Smooth muscle cell (in vitro differentiated cells): ENCODE results near the gene RBMS3. TPM values are rescaled to one million over a fixed set of nuclear protein-coding genes. Genes with fewer than 3 reads are reported as not detected.

Experiments
- DNase-seq: peaks from one replicate; lab custom pipeline; 2025; ENCODE audit not compliant: unreplicated experiment; lab: John Stamatoyannopoulos, UW
- H2AFZ ChIP-seq: fragments of 200-600 bp; sonication (generic); 2 replicates; pipeline ENCODE4 v1.6.0; 2016; ENCODE audit warnings: antibody characterized with exemption, low read depth, mild to moderate bottlenecking
- H3F3A ChIP-seq: fragments of 200-600 bp; sonication (generic); 2 replicates; pipeline ENCODE4 v1.6.0; 2017; ENCODE audit warnings: antibody characterized with exemption, low read depth
- H3K27ac ChIP-seq: fragments of 200-600 bp; sonication (generic); 2 replicates; pipeline ENCODE4 v1.5.1; 2016; ENCODE audit warnings: low read depth, mild to moderate bottlenecking
- H3K27me3 ChIP-seq: fragments of 200-600 bp; sonication (generic); 2 replicates; pipeline ENCODE4 v1.6.1; 2016; ENCODE audit warnings: low read depth, mild to moderate bottlenecking
- H3K36me3 ChIP-seq: fragments of 200-600 bp; sonication (generic); 2 replicates; pipeline ENCODE4 v1.5.1; 2016; ENCODE audit warnings: low read depth
- H3K4me1 ChIP-seq: fragments of 200-600 bp; sonication (generic); 2 replicates; pipeline ENCODE4 v1.5.1; 2016; ENCODE audit warnings: low read depth
- H3K4me2 ChIP-seq: fragments of 200-600 bp; sonication (generic); 2 replicates; pipeline ENCODE4 v1.6.0; 2016; ENCODE audit warnings: mild to moderate bottlenecking
- H3K4me3 ChIP-seq: fragments of 200-600 bp; sonication (generic); 2 replicates; pipeline ENCODE4 v1.5.1; 2016; ENCODE audit warnings: mild to moderate bottlenecking
- H3K79me2 ChIP-seq: fragments of 200-600 bp; sonication (generic); 2 replicates; pipeline ENCODE4 v1.6.0; 2016; ENCODE audit warnings: low read depth, mild to moderate bottlenecking
- H3K9ac ChIP-seq: fragments of 200-600 bp; sonication (generic); 2 replicates; pipeline ENCODE4 v1.6.0; 2016; ENCODE audit warnings: low read depth
- H3K9me3 ChIP-seq: fragments of 200-600 bp; sonication (generic); replicated peaks from 2 replicates; pipeline ENCODE4 v1.5.1; 2016; ENCODE audit warnings: low read depth
- H4K20me1 ChIP-seq: fragments of 200-600 bp; sonication (generic); 2 replicates; pipeline ENCODE4 v1.6.0; 2016; ENCODE audit warnings: low read depth
- WGBS: methylation state at CpG from one replicate; pipeline ENCODE4 v1.1.7; 2016; ENCODE audit warnings: low lambda C conversion rate; 5-methylcytosine and 5-hydroxymethylcytosine counted together
- polyA plus RNA-seq: library from polyadenylated mRNA; unstranded; fragments of >200 nt; fragmentation: Nextera tagmentation; extraction: Ambion mirVana; gene quantifications from 2 replicates; pipeline ENCODE4 v1.2.1, GENCODE V29; 2016
- total RNA-seq: library from RNA; depleted of rRNA; stranded (reverse); fragments of >200 nt; gene quantifications from 2 replicates; pipeline ENCODE4 v1.2.3, GENCODE V29; 2014
- TF ChIP-seq, protein P1 (sequence below): fragments of 200-600 bp; sonication (generic); IDR thresholded peaks from 2 replicates; pipeline ENCODE4 v1.5.1; 2017; ENCODE audit warnings: borderline replicate concordance, mild to moderate bottlenecking, antibody characterized with exemption; ENCODE audit not compliant: insufficient read depth, poor library complexity, severe bottlenecking

The RBMS3 gene
- total and polyA plus RNA-seq, 2 experiments from 2014 or later, result 42.9 to 50.6 TPM

DNA sequence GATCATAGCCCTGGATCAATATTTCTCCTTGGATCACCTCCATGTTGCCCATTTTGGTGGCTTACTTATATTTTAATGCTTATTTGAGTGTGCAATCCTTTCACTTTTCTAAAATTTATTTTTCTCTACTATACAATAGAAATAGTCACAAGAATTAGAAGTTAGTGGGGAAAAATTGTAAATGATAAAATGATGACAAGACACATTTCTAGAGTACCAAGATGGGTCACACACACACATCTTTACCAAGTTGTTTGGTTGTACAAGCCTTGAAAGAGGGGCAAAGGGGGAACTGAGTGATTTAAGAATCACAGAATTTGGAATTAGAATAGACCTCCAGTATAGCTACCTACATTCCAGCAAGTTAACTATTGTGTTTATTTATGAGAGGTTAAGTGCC is 545.8 kb downstream of the RBMS3 start:
- Histone ChIP-seq H3K36me3 (peaks cover 5% of the 10 kb centered on the region), H3K27ac (no peak overlapping the region), H3K27me3 (no peaks in the 10 kb centered on the region), H3K9ac (no peak overlapping the region), H2AFZ (no peak overlapping the region), H3K4me1 (peaks cover 4% of the 10 kb centered on the region), H3K79me2 (no peaks in the 10 kb centered on the region), H3K4me3 (no peak overlapping the region), H3K4me2 (no peak overlapping the region), H4K20me1 (no peaks in the 10 kb centered on the region), H3K9me3 (no peaks in the 10 kb centered on the region), H3F3A (no peaks in the 10 kb centered on the region)
- DNase-seq, result no peak
- TF ChIP-seq, protein P1, sequence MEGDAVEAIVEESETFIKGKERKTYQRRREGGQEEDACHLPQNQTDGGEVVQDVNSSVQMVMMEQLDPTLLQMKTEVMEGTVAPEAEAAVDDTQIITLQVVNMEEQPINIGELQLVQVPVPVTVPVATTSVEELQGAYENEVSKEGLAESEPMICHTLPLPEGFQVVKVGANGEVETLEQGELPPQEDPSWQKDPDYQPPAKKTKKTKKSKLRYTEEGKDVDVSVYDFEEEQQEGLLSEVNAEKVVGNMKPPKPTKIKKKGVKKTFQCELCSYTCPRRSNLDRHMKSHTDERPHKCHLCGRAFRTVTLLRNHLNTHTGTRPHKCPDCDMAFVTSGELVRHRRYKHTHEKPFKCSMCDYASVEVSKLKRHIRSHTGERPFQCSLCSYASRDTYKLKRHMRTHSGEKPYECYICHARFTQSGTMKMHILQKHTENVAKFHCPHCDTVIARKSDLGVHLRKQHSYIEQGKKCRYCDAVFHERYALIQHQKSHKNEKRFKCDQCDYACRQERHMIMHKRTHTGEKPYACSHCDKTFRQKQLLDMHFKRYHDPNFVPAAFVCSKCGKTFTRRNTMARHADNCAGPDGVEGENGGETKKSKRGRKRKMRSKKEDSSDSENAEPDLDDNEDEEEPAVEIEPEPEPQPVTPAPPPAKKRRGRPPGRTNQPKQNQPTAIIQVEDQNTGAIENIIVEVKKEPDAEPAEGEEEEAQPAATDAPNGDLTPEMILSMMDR, result no peak

DNA sequence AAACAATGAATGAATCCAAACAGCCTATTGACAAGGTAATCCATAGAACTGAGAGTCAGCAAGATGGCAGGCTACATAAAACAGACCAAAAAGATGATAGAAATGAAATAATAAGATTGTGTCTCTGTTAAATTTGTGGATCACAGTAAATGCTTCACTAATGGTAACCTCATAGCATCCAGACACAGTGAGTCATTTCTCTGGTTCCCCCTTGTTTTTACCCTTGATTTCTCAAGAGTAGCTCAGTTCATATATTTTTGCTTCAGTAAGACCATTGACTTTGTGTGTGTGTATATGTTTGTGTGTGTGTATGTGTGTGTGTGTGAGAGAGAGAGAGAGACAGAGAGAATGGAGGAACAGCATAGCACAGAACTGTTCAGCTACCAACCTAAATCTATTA is 546.9 kb downstream of the RBMS3 start:
- no peak overlapping the region for H3K4me3 ChIP-seq
- H3K27ac ChIP-seq, result no peak overlapping the region
- no peak overlapping the region for H3K4me2 ChIP-seq
- no peak for DNase-seq
- TF ChIP-seq, protein P1, result no peak
- H3K4me1 ChIP-seq, result peaks cover 4% of the 10 kb centered on the region
- no peaks in the 10 kb centered on the region for H3K9me3 ChIP-seq
- H3K9ac ChIP-seq, result no peak overlapping the region
- H2AFZ ChIP-seq, result no peak overlapping the region
- H3K27me3 ChIP-seq, result no peaks in the 10 kb centered on the region
- H3K36me3 ChIP-seq, result peaks cover 5% of the 10 kb centered on the region
- no peaks in the 10 kb centered on the region for H3F3A ChIP-seq
- H3K79me2 ChIP-seq, result no peaks in the 10 kb centered on the region
- no peaks in the 10 kb centered on the region for H4K20me1 ChIP-seq

DNA sequence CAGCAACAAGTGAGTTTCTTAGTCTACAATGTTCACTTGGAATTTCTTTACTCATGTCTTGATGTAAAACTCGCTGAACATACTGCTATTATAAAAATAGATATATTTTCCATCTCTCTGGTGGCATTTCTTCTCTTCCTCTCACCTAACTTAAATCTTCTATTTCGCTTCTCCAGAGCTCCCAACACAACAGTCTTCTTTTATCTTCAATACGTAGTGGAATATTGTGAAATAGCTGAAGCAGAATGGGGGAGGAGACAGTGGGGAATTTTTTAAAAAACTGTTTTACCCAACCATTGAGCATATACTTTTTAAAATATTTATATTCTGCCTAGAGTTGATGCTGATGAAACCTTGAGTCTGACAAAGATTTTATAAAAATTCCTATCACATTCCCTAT is 548.5 kb downstream of the RBMS3 start:
- H2AFZ ChIP-seq, result no peak overlapping the region
- H3K4me2 ChIP-seq, result no peak overlapping the region
- no peaks in the 10 kb centered on the region for H3K79me2 ChIP-seq
- no peaks in the 10 kb centered on the region for H3F3A ChIP-seq
- TF ChIP-seq, protein P1, result no peak
- H4K20me1 ChIP-seq, result no peaks in the 10 kb centered on the region
- WGBS, result 84% methylated on average over 3 of the region's 3 CpGs
- no peak overlapping the region for H3K27ac ChIP-seq
- no peaks in the 10 kb centered on the region for H3K27me3 ChIP-seq
- H3K9ac ChIP-seq, result no peak overlapping the region
- no peak for DNase-seq
- peaks cover 4% of the 10 kb centered on the region for H3K4me1 ChIP-seq
- H3K4me3 ChIP-seq, result no peak overlapping the region
- H3K36me3 ChIP-seq, result peaks cover 10% of the 10 kb centered on the region
- no peaks in the 10 kb centered on the region for H3K9me3 ChIP-seq

DNA sequence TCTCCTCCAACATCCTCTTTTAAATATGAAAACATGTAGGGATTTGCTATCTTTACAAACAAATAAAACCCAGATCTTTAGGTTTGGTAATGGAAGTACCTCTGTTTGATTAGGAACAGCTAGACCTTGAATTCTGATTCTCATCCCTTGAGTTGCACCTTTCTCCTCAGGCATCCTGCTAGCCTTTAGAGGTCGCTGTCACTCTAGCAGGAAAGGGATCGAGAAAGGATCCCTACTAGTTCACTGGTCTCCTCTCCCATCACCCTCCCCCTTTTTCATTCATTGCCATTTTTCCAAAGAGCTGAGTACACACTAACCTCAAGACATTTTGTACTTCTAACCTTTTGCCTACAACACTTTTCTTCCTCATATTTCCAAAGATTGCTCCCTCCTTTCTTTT is 569.8 kb downstream of the RBMS3 start:
- TF ChIP-seq, protein P1, result no peak
- no peak overlapping the region for H3K9ac ChIP-seq
- no peak for DNase-seq
- H3K4me3 ChIP-seq, result no peak overlapping the region
- H3K27me3 ChIP-seq, result no peaks in the 10 kb centered on the region
- no peaks in the 10 kb centered on the region for H4K20me1 ChIP-seq
- H3K4me2 ChIP-seq, result no peak overlapping the region
- no peaks in the 10 kb centered on the region for H3K4me1 ChIP-seq
- peaks cover 7% of the 10 kb centered on the region for H3K36me3 ChIP-seq
- WGBS, result 38% methylated on average over 2 of the region's 2 CpGs
- H3K79me2 ChIP-seq, result peaks cover 4% of the 10 kb centered on the region
- H3K9me3 ChIP-seq, result peaks cover 7% of the 10 kb centered on the region
- no peak overlapping the region for H3K27ac ChIP-seq
- no peaks in the 10 kb centered on the region for H3F3A ChIP-seq
- no peak overlapping the region for H2AFZ ChIP-seq
